Endometrial microvascular endothelial cells (primary cell): ENCODE measurements around the gene UPF3A. TPM values are rescaled to one million over a fixed set of nuclear protein-coding genes. Genes with fewer than 3 reads are reported as not detected.

ENCODE experiments used
- in situ Hi-C: cut with HindIII; loops from 2 replicates; pipeline ENCODE4 v1.10.0; 2017; ENCODE audit warnings: low sequenced_read_pairs, low pct_unique_long_range_greater_than_20kb; ENCODE audit errors: inconsistent ontology term
- total RNA-seq: library from RNA; depleted of rRNA; stranded (reverse); fragments of >200 nt; gene quantifications from one replicate; pipeline ENCODE4 v1.2.3, GENCODE V29; 2015; ENCODE audit errors: inconsistent ontology term

UPF3A gene
- total RNA-seq, 1 donor from 2014 or later, result 15.4 TPM

GRCh38 chr13:114296448-114296847, 15.0 kb downstream of the UPF3A start:
- in situ Hi-C loops, result no loop called here

GRCh38 chr13:114296902-114297301, 15.5 kb downstream of the UPF3A start:
- in situ Hi-C loops, result no loop called here

- in situ Hi-C loops, result no loop called here
Observed at GRCh38 chr13:114298866-114299265, 17.5 kb downstream of the UPF3A start.

GRCh38 chr13:114299604-114300305, 18.4 kb downstream of the UPF3A start:
- in situ Hi-C loops, result no loop called here

- in situ Hi-C loops, result no loop called here
Observed at GRCh38 chr13:114303700-114304327, 22.4 kb downstream of the UPF3A start.

- in situ Hi-C loops, result no loop called here
Observed at GRCh38 chr13:114304346-114305034, 23.1 kb downstream of the UPF3A start.

GRCh38 chr13:114309086-114309485, 27.7 kb downstream of the UPF3A start:
- in situ Hi-C loops, result no loop called here

- in situ Hi-C loops, result no loop called here
Observed at GRCh38 chr13:114309806-114310410, 28.5 kb downstream of the UPF3A start.

GRCh38 chr13:114310956-114311355, 29.6 kb downstream of the UPF3A start:
- in situ Hi-C loops, result no loop called here

- in situ Hi-C loops, result no loop called here
Observed at GRCh38 chr13:114311387-114311786, 30.0 kb downstream of the UPF3A start.

- in situ Hi-C loops, result no loop called here
Observed at GRCh38 chr13:114311908-114312307, 30.5 kb downstream of the UPF3A start.

GRCh38 chr13:114313061-114313860, 31.9 kb downstream of the UPF3A start:
- in situ Hi-C loops, result no loop called here

GRCh38 chr13:114314074-114314912, 32.9 kb downstream of the UPF3A start, which contains the start of gene CHAMP1:
TSS of gene CHAMP1 (plus strand) at chr13:114314503. CDS start at chr13:114323843, 9,340 bp downstream.
- in situ Hi-C loops, result no loop called here

GRCh38 chr13:114315074-114315785, 33.8 kb downstream of the UPF3A start:
- in situ Hi-C loops, result no loop called here

- in situ Hi-C loops, result no loop called here
Observed at GRCh38 chr13:114318624-114319023, 37.2 kb downstream of the UPF3A start.

GRCh38 chr13:114319441-114319913, 38.1 kb downstream of the UPF3A start:
- in situ Hi-C loops, result no loop called here

GRCh38 chr13:114320065-114320464, 38.7 kb downstream of the UPF3A start:
- in situ Hi-C loops, result no loop called here
